SK-N-SH (cell line): ENCODE measurements around the gene ZC3HAV1L. TPM values are rescaled to one million over a fixed set of nuclear protein-coding genes. Genes with fewer than 3 reads are reported as not detected.

Experiments used
- CTCF ChIA-PET: fragments of 300-600, 350-600 bp; formaldehyde crosslinking; extraction: SDS; loops from one replicate; lab custom pipeline; 2021; lab: Yijun Ruan, JAX
- POLR2A ChIA-PET: fragments of 350-600 bp; sonication (Branson Sonifier 250); formaldehyde crosslinking; extraction: SDS; loops from one replicate; lab custom pipeline; 2020; ENCODE audit warnings: antibody characterized with exemption, inconsistent platforms; lab: Yijun Ruan, JAX
- DNase-seq: peaks from one replicate; pipeline ENCODE4 v3.0.0; 2012
- H2AFZ ChIP-seq: fragments of 200-600 bp; sonication (generic); 2 replicates; pipeline ENCODE4 v1.8.1; 2016; ENCODE audit warnings: antibody characterized with exemption, mild to moderate bottlenecking, low read depth
- H3F3A ChIP-seq: fragments of 200-600 bp; sonication (generic); replicated peaks from 2 replicates; pipeline ENCODE3; 2016; ENCODE audit warnings: antibody characterized with exemption, mild to moderate bottlenecking; ENCODE audit not compliant: insufficient read depth
- H3K27ac ChIP-seq, 2 experiments: fragments of 200-500 bp in 1 of 2; fragments of 200-600 bp in 1 of 2; sonication (Bioruptor generic) in 1 of 2; sonication (generic), shearing (Covaris generic) in 1 of 2; 2 replicates each; pipeline versions ENCODE4 v1.5.1 to v1.6.1; 2014 to 2016; ENCODE audit warnings: low read depth in 2 of 2, inconsistent platforms in 1 of 2, low read length in 1 of 2, mild to moderate bottlenecking in 1 of 2, mixed read lengths in 1 of 2
- H3K27me3 ChIP-seq: fragments of 200-600 bp; sonication (generic), shearing (Covaris generic); 2 replicates; pipeline ENCODE4 v1.6.1; 2016; ENCODE audit warnings: mixed run types; ENCODE audit not compliant: insufficient read depth
- H3K36me3 ChIP-seq, 2 experiments: fragments of 200-500 bp in 1 of 2; fragments of 200-600 bp in 1 of 2; sonication (Bioruptor generic) in 1 of 2; sonication (generic) in 1 of 2; replicated peaks in 1 of 2; 2 replicates each; pipeline versions ENCODE3 to v1.5.1; 2014 to 2016; ENCODE audit warnings: low read length in 1 of 2, mild to moderate bottlenecking in 1 of 2; ENCODE audit not compliant: insufficient read depth in 2 of 2, control insufficient read depth in 1 of 2
- H3K4me1 ChIP-seq, 2 experiments: fragments of 200-500 bp in 1 of 2; fragments of 200-600 bp in 1 of 2; sonication (Bioruptor generic) in 1 of 2; sonication (generic), shearing (Covaris generic) in 1 of 2; 2 replicates each; pipeline versions ENCODE4 v1.5.1 to v1.6.1; 2014 to 2016; ENCODE audit warnings: low read depth in 1 of 2, low read length in 1 of 2, mixed run types in 1 of 2; ENCODE audit not compliant: insufficient read depth in 2 of 2, control insufficient read depth in 1 of 2
- H3K4me2 ChIP-seq: fragments of 200-600 bp; sonication (generic), shearing (Covaris generic); 2 replicates; pipeline ENCODE4 v1.6.1; 2017; ENCODE audit warnings: mixed run types
- H3K4me3 ChIP-seq, 2 experiments: fragments of 200-500 bp in 1 of 2; fragments of 200-600 bp in 1 of 2; sonication (Bioruptor generic) in 1 of 2; sonication (generic), shearing (Covaris generic) in 1 of 2; 2 replicates each; pipeline versions ENCODE4 v1.5.1 to v1.8.1; 2014 to 2016; ENCODE audit warnings: low read depth in 2 of 2, inconsistent platforms in 1 of 2, low read length in 1 of 2, mild to moderate bottlenecking in 1 of 2, mixed read lengths in 1 of 2, moderate library complexity in 1 of 2
- H3K79me2 ChIP-seq: fragments of 200-600 bp; sonication (generic); 2 replicates; pipeline ENCODE4 v1.8.1; 2017; ENCODE audit warnings: mild to moderate bottlenecking; ENCODE audit not compliant: insufficient read depth
- H3K9ac ChIP-seq: fragments of 200-600 bp; sonication (generic); 2 replicates; pipeline ENCODE4 v1.6.1; 2017; ENCODE audit warnings: mixed run types
- H3K9me2 ChIP-seq: fragments of 200-600 bp; sonication (generic); 2 replicates; pipeline ENCODE4 v1.6.1; 2017; ENCODE audit warnings: mixed run types
- H3K9me3 ChIP-seq: fragments of 200-600 bp; sonication (generic); 2 replicates; pipeline ENCODE4 v1.6.1; 2017; ENCODE audit warnings: mixed run types, mild to moderate bottlenecking, moderate library complexity
- H4K20me1 ChIP-seq: fragments of 200-600 bp; sonication (generic); 2 replicates; pipeline ENCODE4 v1.6.1; 2017; ENCODE audit warnings: mild to moderate bottlenecking, mixed run types; ENCODE audit not compliant: insufficient read depth
- ELF1 ChIP-seq: IDR thresholded peaks from 2 replicates; pipeline ENCODE4 v1.4.0; 2012
- EP300 ChIP-seq, 2 experiments: IDR thresholded peaks; 2 replicates each; pipeline versions ENCODE4 v1.4.0 to v1.6.1; 2012; ENCODE audit warnings: borderline replicate concordance in 1 of 2, low read depth in 1 of 2, low read length in 1 of 2
- FOXJ3 ChIP-seq: sonication (generic); formaldehyde crosslinking; IDR thresholded peaks from 2 replicates; pipeline ENCODE4 v1.5.1; 2020; ENCODE audit warnings: mild to moderate bottlenecking, missing genetic modification reagents
- JUND ChIP-seq: IDR thresholded peaks from 2 replicates; pipeline ENCODE4 v1.4.0; 2012
- MEF2A ChIP-seq: IDR thresholded peaks from 2 replicates; pipeline ENCODE4 v1.4.0; 2012; ENCODE audit warnings: low read depth, borderline replicate concordance
- MXI1 ChIP-seq: IDR thresholded peaks from 2 replicates; pipeline ENCODE4 v1.6.1; 2012; ENCODE audit warnings: mild to moderate bottlenecking, low read depth, low read length, improper control_type of control experiment
- POLR2AphosphoS5 ChIP-seq: IDR thresholded peaks from 2 replicates; pipeline ENCODE4 v1.6.1; 2012; ENCODE audit warnings: low read depth, low read length
- RAD21 ChIP-seq: IDR thresholded peaks from 2 replicates; pipeline ENCODE4 v1.6.1; 2012; ENCODE audit warnings: mild to moderate bottlenecking, low read length
- RCOR1 ChIP-seq: fragments of 150-350 bp; IDR thresholded peaks from 2 replicates; pipeline ENCODE4 v1.6.1; 2017; ENCODE audit warnings: antibody characterized with exemption, low read length
- TCF12 ChIP-seq: IDR thresholded peaks from 2 replicates; pipeline ENCODE4 v1.4.0; 2012
- TEAD4 ChIP-seq: IDR thresholded peaks from 2 replicates; pipeline ENCODE4 v1.4.0; 2012; ENCODE audit warnings: mild to moderate bottlenecking, borderline replicate concordance; ENCODE audit not compliant: insufficient read depth
- WGBS: methylation state at CpG from one replicate; pipeline ENCODE4 v1.1.6; 2017; ENCODE audit warnings: low lambda C conversion rate; 5-methylcytosine and 5-hydroxymethylcytosine counted together
- polyA plus RNA-seq, 3 experiments: library from polyadenylated mRNA; depleted of rRNA; stranded (reverse); fragments of >200 nt; gene quantifications; 2 replicates each; pipeline ENCODE4 v1.2.3, GENCODE V29; 2012
- TF ChIP-seq, protein P1 (sequence below): fragments of 150-350 bp; IDR thresholded peaks from 2 replicates; pipeline ENCODE4 v1.6.1; 2017; ENCODE audit warnings: antibody characterized with exemption, low read length, low read depth, borderline replicate concordance
- TF ChIP-seq, protein P2 (sequence below): fragments of 150-350 bp; IDR thresholded peaks from 2 replicates; pipeline ENCODE4 v1.6.1; 2016; ENCODE audit warnings: mild to moderate bottlenecking, low read depth, low read length
- TF ChIP-seq, protein P3 (sequence below): IDR thresholded peaks from 2 replicates; pipeline ENCODE4; 2012

ZC3HAV1L gene
- polyA plus RNA-seq, 1 of the 3 experiments (the other 2 are of a cell fraction) = 9.7 TPM

DNA sequence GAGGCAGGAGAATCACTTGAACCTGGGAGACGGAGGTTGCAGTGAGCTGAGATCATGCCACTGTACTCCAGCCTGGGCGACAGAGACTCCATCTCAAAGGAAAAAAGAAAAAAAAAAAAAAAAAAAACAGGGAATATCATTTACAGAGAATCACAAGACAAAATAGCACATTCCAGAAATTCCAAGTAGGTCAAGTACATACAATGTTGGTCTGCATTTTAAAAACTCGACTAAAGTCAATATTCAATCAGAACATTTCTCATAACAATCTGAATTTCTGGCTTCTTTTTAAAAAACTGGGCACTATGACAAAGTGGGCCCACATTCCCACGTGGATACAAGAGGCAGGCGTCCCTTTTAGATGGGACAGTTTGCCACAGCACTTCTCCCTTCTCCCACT, 12.8 kb downstream of the ZC3HAV1L start:
- Histone ChIP-seq H3K4me2 (0 out of 2 replicates have a peak overlapping the region, but pooled peaks have one; percentile 1), H4K20me1 (no peaks in the 10 kb centered on the region), H3F3A (peaks cover 19% of the 10 kb centered on the region), H3K4me1 (peaks cover 0 to 3% of the 10 kb centered on the region in 2 experiments; a peak in 3 of 4 replicates), H3K27me3 (no peaks in the 10 kb centered on the region), H3K9me2 (no peaks in the 10 kb centered on the region), H3K36me3 (peaks cover 58 to 73% of the 10 kb centered on the region in 2 experiments), H3K9ac (no peak overlapping the region), H3K9me3 (no peaks in the 10 kb centered on the region), H3K27ac (peak overlapping the region in 1 of 2 experiments; percentile 2; a peak in 1 of 4 replicates), H3K4me3 (no peak overlapping the region), H3K79me2 (no peaks in the 10 kb centered on the region), H2AFZ (no peak overlapping the region)
- DNase-seq = no peak
- no peak for TF ChIP-seq FOXJ3
- TF ChIP-seq TEAD4 = peak; percentile 27; the same call in 1 of the 2 replicates
- TF ChIP-seq MEF2A = no peak
- TF ChIP-seq JUND = no peak
- TF ChIP-seq, protein P1, sequence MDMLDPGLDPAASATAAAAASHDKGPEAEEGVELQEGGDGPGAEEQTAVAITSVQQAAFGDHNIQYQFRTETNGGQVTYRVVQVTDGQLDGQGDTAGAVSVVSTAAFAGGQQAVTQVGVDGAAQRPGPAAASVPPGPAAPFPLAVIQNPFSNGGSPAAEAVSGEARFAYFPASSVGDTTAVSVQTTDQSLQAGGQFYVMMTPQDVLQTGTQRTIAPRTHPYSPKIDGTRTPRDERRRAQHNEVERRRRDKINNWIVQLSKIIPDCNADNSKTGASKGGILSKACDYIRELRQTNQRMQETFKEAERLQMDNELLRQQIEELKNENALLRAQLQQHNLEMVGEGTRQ = no peak
- no peak for TF ChIP-seq EP300 (IDR thresholded peaks at IDR 0.05; ENCODE audit: borderline replicate concordance in 1 of 2, low read depth in 1 of 2, low read length in 1 of 2)
- TF ChIP-seq POLR2AphosphoS5 = no peak
- WGBS = 93% methylated on average over 5 of the region's 5 CpGs
- ChIA-PET CTCF (interaction anchor here (11.3 kb wide), 1 partner anchor 53 kb away, joined by 140 read pairs; no protein-coding TSS in a partner anchor), POLR2A (no interaction called here)

DNA sequence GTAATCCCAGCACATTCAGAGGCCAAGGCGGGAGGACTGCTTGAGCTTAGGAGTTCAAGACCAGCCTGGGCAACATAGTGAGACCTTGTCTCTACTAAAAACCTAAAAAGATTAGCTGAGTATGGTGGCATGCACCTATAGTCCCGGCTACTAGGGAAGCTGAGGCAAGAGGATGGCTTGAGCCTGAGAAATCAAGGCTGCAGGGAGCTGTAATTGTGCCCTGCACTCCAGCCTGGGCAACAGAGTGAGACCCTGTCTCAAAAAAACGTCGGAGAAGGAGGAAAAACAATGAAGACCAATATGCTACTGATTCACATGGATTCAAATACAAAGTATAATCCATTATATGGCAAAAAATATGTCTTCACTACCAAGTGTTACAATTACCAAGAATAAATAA, 13.6 kb downstream of the ZC3HAV1L start:
- H3K9ac ChIP-seq = no peak overlapping the region
- no peak for DNase-seq
- no peaks in the 10 kb centered on the region for H3K9me3 ChIP-seq
- TF ChIP-seq RAD21 (no peak), TCF12 (no peak), MXI1 (no peak), RCOR1 (no peak), ELF1 (no peak)
- TF ChIP-seq, protein P2, sequence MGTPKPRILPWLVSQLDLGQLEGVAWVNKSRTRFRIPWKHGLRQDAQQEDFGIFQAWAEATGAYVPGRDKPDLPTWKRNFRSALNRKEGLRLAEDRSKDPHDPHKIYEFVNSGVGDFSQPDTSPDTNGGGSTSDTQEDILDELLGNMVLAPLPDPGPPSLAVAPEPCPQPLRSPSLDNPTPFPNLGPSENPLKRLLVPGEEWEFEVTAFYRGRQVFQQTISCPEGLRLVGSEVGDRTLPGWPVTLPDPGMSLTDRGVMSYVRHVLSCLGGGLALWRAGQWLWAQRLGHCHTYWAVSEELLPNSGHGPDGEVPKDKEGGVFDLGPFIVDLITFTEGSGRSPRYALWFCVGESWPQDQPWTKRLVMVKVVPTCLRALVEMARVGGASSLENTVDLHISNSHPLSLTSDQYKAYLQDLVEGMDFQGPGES = no peak
- TF ChIP-seq, protein P3, sequence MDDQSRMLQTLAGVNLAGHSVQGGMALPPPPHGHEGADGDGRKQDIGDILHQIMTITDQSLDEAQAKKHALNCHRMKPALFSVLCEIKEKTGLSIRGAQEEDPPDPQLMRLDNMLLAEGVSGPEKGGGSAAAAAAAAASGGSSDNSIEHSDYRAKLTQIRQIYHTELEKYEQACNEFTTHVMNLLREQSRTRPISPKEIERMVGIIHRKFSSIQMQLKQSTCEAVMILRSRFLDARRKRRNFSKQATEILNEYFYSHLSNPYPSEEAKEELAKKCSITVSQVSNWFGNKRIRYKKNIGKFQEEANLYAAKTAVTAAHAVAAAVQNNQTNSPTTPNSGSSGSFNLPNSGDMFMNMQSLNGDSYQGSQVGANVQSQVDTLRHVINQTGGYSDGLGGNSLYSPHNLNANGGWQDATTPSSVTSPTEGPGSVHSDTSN = no peak
- peaks cover 56 to 66% of the 10 kb centered on the region in 2 experiments for H3K36me3 ChIP-seq
- no peak overlapping the region for H3K27ac ChIP-seq
- no peak overlapping the region for H2AFZ ChIP-seq
- H3K4me2 ChIP-seq = no peak overlapping the region
- peaks cover under 1 to 3% of the 10 kb centered on the region in 2 experiments; a peak in 3 of 4 replicates for H3K4me1 ChIP-seq
- H3F3A ChIP-seq = peaks cover 19% of the 10 kb centered on the region
- ChIA-PET CTCF (interaction anchor here (1.2 to 11.3 kb wide), 3 partner anchors 54 to 136 kb away, joined by 3 to 140 read pairs (median 4); no protein-coding TSS in a partner anchor), POLR2A (no interaction called here)
- 93% methylated on average over 4 of the region's 4 CpGs for WGBS
- no peaks in the 10 kb centered on the region for H3K79me2 ChIP-seq
- no peaks in the 10 kb centered on the region for H3K27me3 ChIP-seq
- no peaks in the 10 kb centered on the region for H4K20me1 ChIP-seq
- H3K9me2 ChIP-seq = no peaks in the 10 kb centered on the region
- H3K4me3 ChIP-seq = no peak overlapping the region
